Adipocyte (in vitro differentiated cells): Measurements from ENCODE around the gene PSMC2.
A peak's percentile ranks its signal among the peaks of the same experiment; 100 is the strongest.

Source experiments
- DNase-seq: peaks from one replicate; pipeline ENCODE4 v3.0.0-alpha.2; 2015; ENCODE audit warnings: low read depth
- H3K27me3 ChIP-seq: replicated peaks from 2 replicates; pipeline ENCODE4 v1.7.0; 2013; ENCODE audit warnings: mild to moderate bottlenecking, low read length, moderate library complexity; ENCODE audit not compliant: control insufficient read depth, insufficient read depth
- H3K36me3 ChIP-seq: 2 replicates; pipeline ENCODE4 v1.7.0; 2013; ENCODE audit warnings: low read length, mild to moderate bottlenecking, moderate library complexity; ENCODE audit not compliant: control insufficient read depth, insufficient read depth, severe bottlenecking
- H3K4me1 ChIP-seq: 2 replicates; pipeline ENCODE4 v1.7.0; 2013; ENCODE audit warnings: mild to moderate bottlenecking, low read length, moderate library complexity; ENCODE audit not compliant: control insufficient read depth, insufficient read depth
- H3K4me3 ChIP-seq: 2 replicates; pipeline ENCODE4 v1.7.0; 2013; ENCODE audit warnings: mild to moderate bottlenecking, low read length, moderate library complexity
- H3K9ac ChIP-seq: 2 replicates; pipeline ENCODE4 v1.7.0; 2013; ENCODE audit warnings: mild to moderate bottlenecking, low read length, moderate library complexity
- H3K9me3 ChIP-seq: 2 replicates; pipeline ENCODE4 v1.7.0; 2013; ENCODE audit warnings: mild to moderate bottlenecking, low read length, moderate library complexity; ENCODE audit not compliant: control insufficient read depth

PSMC2 gene

GRCh38 chr7:103341466-103341865 is 6.0 kb upstream of the PSMC2 start:
- H3K9ac ChIP-seq = no peak overlapping the region
- H3K36me3 ChIP-seq = peaks cover 45% of the 10 kb centered on the region
- peaks cover 21% of the 10 kb centered on the region for H3K4me1 ChIP-seq
- no peak for DNase-seq
- H3K9me3 ChIP-seq = no peaks in the 10 kb centered on the region
- H3K4me3 ChIP-seq = no peak overlapping the region
- no peaks in the 10 kb centered on the region for H3K27me3 ChIP-seq

- Histone ChIP-seq H3K9ac (peak overlapping the region; percentile 97), H3K9me3 (no peaks in the 10 kb centered on the region), H3K27me3 (no peaks in the 10 kb centered on the region), H3K36me3 (peaks cover 29% of the 10 kb centered on the region), H3K4me1 (peaks cover 29% of the 10 kb centered on the region), H3K4me3 (peak overlapping the region; percentile 92)
- DNase-seq = no peak
Measured at GRCh38 chr7:103343332-103343731, 4.1 kb upstream of the PSMC2 start.

- Histone ChIP-seq H3K4me3 (peak overlapping the region; percentile 92), H3K4me1 (peaks cover 32% of the 10 kb centered on the region), H3K9ac (peak overlapping the region; percentile 97), H3K36me3 (peaks cover 27% of the 10 kb centered on the region), H3K27me3 (no peaks in the 10 kb centered on the region), H3K9me3 (no peaks in the 10 kb centered on the region)
- peak; percentile 60 for DNase-seq
Measured at GRCh38 chr7:103343758-103344452, 3.5 kb upstream of the PSMC2 start.

- Histone ChIP-seq H3K4me1 (peaks cover 38% of the 10 kb centered on the region), H3K36me3 (peaks cover 20% of the 10 kb centered on the region), H3K9me3 (no peaks in the 10 kb centered on the region), H3K27me3 (no peaks in the 10 kb centered on the region), H3K9ac (peak within 1 kb of the TSS; percentile 97), H3K4me3 (peak within 1 kb of the TSS; percentile 92)
- peak; percentile 97 for DNase-seq
Measured at GRCh38 chr7:103344453-103345149, 2.8 kb upstream of the PSMC2 start, which contains the start of gene DNAJC2. Gene DNAJC2 (minus strand): TSS chr7:103344767. CDS start chr7:103344622, 145 bp downstream.

- DNase-seq = no peak
- no peaks in the 10 kb centered on the region for H3K9me3 ChIP-seq
- H3K4me1 ChIP-seq = peaks cover 52% of the 10 kb centered on the region
- no peaks in the 10 kb centered on the region for H3K27me3 ChIP-seq
- H3K36me3 ChIP-seq = peaks cover 9% of the 10 kb centered on the region
- peak overlapping the region; percentile 100 for H3K4me3 ChIP-seq
- H3K9ac ChIP-seq = no peak overlapping the region
Measured at GRCh38 chr7:103346396-103346795, 1.0 kb upstream of the PSMC2 start.

- Histone ChIP-seq H3K36me3 (peaks cover 19% of the 10 kb centered on the region), H3K4me1 (peaks cover 43% of the 10 kb centered on the region), H3K9me3 (no peaks in the 10 kb centered on the region), H3K9ac (peak overlapping the region; percentile 100), H3K4me3 (peak overlapping the region; percentile 100), H3K27me3 (no peaks in the 10 kb centered on the region)
- DNase-seq = peak; percentile 6
Measured at GRCh38 chr7:103348452-103348851, 1.0 kb downstream of the PSMC2 start.

GRCh38 chr7:103348959-103349358 is 1.5 kb downstream of the PSMC2 start:
- Histone ChIP-seq H3K36me3 (peaks cover 23% of the 10 kb centered on the region), H3K9ac (peak overlapping the region; percentile 100), H3K9me3 (no peaks in the 10 kb centered on the region), H3K4me1 (peaks cover 41% of the 10 kb centered on the region), H3K4me3 (peak overlapping the region; percentile 100), H3K27me3 (no peaks in the 10 kb centered on the region)
- no peak for DNase-seq

- H3K27me3 ChIP-seq = no peaks in the 10 kb centered on the region
- no peaks in the 10 kb centered on the region for H3K9me3 ChIP-seq
- peak overlapping the region; percentile 100 for H3K4me3 ChIP-seq
- no peak for DNase-seq
- H3K4me1 ChIP-seq = peaks cover 41% of the 10 kb centered on the region
- H3K9ac ChIP-seq = no peak overlapping the region
- H3K36me3 ChIP-seq = peaks cover 31% of the 10 kb centered on the region
Measured at GRCh38 chr7:103349805-103350204, 2.4 kb downstream of the PSMC2 start.

GRCh38 chr7:103369432-103369831 is 22.0 kb downstream of the PSMC2 start:
- no peak overlapping the region for H3K4me3 ChIP-seq
- no peaks in the 10 kb centered on the region for H3K27me3 ChIP-seq
- no peaks in the 10 kb centered on the region for H3K4me1 ChIP-seq
- H3K9me3 ChIP-seq = no peaks in the 10 kb centered on the region
- peaks cover 56% of the 10 kb centered on the region for H3K36me3 ChIP-seq
- DNase-seq = no peak
- H3K9ac ChIP-seq = no peak overlapping the region

- Histone ChIP-seq H3K9ac (no peak overlapping the region), H3K4me1 (no peaks in the 10 kb centered on the region), H3K36me3 (peaks cover 10% of the 10 kb centered on the region), H3K4me3 (no peak overlapping the region), H3K27me3 (no peaks in the 10 kb centered on the region), H3K9me3 (no peaks in the 10 kb centered on the region)
- DNase-seq = no peak
Measured at GRCh38 chr7:103373866-103374643, 26.6 kb downstream of the PSMC2 start.
